ENCODE data around the gene ARMC7. TPM values are rescaled to one million over a fixed set of nuclear protein-coding genes. Genes with fewer than 3 reads are reported as not detected.

Gene ARMC7
- total RNA-seq, 1 experiment from 2014 or later, result 18.8 TPM

DNA sequence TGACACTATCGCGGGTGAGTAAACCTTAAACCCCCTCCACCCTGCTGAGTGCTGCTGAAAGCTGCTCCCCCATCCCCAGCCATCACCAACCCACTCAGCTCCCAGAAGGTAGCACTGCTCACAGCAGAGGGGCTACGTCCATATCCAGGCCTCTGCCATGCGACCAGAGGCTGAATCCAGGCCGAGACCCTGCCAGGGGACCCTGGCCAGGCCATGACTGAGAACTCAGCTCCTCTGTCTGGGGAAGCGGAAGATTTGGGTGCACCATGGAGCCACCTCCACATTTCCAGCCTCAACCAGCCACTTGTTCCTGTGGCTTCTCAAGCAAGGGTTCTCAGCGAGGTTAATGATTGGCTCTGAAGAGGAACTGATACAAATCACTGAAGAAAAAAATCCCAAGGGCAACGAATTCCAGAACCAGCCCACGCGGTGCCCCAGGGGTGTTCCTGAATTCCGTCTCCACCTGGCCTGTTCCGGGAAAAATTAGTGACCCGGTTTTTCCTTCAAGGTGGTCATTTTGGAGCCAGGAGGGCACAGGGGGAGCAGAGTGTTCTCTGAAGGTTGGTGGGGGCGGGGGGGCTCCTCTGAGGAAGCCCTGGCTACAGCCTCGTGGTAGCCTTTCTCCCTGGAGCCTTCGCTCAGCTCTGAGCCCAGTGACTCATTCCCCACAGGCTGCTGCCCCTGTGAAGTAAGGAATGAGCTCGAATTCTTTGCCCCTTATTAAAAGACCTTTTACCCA is 31.3 kb upstream of the ARMC7 start:
- DNase-seq (ENCODE audit: low spot score), result peak; percentile 81

DNA sequence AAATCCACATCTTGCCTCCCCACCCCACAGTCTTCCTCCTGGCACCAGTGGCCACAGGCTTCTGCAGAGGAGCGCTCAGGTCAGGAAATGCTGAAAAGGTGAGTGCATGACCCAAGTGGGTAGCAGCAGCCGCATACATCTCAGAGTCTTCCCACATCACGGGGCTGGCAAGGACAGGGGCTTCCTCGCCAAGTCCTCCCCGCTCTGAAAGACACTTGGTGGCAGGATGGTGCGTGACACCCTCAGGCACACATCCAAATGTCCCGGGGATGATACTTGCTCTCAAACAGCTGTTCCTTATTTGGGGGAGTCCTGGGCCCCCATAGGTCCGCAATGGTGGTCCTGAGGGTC is 30.8 kb upstream of the ARMC7 start:
- no peak for DNase-seq (ENCODE audit: low spot score)

DNA sequence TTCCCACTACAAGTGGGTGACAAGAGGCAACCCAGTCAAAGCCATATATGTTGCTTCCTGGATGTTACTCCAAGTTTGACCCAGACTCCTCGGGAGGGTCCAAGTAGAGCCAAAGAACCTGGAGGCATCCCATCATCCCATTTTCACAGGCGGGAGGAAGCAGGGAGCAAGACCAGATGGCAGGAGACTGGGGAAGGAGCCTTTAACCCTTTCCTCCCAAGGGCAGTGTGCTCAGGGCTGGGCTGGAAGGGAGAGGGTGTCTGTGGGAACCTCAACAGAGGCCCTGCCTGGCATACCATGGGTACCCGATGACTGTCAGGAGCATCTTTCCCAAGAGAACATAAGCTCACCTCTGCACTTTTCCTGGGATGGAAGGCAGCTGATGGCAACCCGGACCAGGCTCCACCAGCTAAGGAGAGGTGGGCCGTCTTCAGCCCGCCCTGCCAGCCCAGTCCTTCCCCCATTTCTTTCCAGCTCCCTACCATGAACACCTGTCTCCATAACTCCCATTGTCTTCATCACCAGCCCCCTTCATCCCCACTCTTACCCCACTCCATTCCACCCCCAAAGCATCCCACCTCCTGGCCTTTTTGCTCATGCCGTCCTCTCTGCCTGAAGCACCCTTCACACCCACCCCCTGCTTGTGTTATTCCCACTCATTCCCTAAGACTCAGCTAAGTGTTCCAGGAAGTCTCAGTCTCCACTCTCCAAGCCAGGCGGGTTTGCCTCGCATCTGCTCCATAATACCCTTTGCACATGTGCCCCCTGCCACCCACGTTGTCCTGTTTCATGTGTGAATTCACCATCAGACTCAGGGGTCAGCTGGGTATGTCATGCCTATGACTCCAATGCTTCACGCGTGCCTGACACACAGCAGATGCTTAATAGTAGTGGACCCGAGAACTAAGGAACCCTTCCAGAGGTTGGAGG is 27.9 kb upstream of the ARMC7 start:
- DNase-seq (ENCODE audit: low spot score), result no peak

DNA sequence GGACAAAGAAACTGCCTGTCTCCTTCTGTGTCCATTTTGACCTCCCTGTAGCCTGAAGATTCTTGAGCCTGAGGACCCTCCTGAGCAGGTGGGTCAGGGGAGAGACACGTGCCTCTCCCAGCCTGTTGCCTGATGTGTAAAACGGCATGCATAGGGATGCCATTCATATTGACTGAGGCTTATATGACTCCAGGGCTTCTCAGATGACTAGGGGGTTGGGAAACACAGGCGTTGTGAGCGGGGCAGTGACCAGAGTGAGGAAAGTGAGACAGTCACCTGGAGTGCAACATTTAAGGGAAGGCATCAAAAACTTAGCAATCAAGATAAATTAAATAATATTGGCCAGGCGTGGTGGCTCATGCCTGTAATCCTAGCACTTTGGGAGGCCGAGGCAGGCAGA is 27.1 kb upstream of the ARMC7 start:
- DNase-seq (ENCODE audit: low spot score), result no peak

DNA sequence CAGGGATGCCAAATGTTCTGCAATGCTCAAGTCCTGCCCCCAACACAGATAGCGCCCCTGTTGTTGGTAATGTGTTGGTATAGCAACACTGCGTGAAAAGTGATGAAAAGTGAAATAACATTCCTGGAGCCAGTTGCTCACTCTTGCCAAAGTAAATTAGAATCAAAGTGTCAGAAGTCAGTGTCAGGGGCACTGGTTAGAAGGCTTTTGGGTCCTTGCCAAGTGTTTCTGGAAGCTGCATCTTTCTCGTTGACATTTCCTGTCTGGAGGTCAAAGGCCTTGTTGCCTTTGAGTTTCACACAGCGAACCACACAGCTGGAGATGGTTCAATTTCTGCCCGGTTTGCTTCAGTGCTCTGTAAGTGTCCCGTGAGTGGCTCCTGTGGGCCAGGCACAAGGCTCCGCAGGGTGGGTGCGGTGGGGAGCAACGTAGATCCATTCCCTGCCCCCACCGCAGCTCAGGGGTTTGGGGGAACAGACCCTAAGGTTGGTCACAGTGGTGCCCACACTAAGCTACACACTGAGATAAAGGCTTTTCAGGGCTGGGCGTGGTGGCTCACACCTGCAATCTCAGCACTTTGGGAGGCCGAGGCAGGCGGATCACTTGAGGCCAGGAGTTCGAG is 25.6 kb upstream of the ARMC7 start:
- DNase-seq (ENCODE audit: low spot score), result peak; percentile 63

DNA sequence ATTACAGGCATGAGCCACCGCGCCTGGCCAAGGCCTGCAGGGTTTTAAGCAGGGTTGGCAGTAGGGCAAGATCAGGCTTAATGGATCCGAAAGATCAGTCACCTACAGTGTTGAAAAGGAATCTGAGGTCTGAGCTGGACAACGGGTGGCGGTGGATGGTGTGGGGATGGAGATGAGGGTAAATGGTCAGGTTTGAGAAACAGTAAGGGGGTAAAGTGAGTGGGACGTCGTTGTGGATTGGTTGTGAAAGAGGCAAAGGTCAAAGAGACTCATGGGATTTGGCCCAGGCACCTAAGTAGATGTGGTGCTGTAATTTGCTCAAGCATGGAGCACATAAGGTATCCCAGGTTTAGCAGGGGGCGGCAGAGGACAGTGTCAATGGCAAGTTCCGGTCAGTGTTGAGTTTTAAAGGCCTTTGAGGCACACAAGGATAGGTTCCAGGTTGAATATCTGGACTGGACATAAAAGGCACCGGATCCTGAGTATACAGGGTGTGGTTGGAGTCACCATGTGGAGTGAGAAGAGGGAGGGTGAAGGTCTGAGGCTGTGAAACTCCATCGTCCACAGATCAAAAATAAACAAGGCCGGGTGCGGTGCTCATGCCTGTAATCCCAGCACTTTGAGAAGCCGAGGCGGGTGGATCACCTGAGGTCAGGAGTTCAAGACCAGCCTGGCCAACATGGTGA is 23.1 kb upstream of the ARMC7 start:
- no peak for DNase-seq (ENCODE audit: low spot score)

DNA sequence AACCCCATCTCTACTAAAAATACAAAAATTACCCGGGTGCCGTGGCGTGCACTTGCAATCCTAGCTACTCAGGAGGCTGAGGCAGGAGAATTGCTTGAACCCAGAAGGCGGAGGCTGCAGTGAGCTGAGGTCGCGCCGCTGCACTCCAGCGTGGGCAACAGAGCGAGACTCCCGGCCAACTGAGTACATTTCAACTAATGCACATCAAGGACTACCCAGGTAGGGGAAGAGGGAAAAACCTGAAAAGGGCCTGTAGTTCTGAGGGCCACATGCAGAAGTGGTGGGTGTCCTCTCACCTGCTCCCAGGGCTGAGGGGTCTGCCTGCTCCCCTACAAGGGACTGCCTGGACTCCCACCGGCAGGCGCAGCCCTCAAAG is 22.6 kb upstream of the ARMC7 start:
- no peak for DNase-seq (ENCODE audit: low spot score)

DNA sequence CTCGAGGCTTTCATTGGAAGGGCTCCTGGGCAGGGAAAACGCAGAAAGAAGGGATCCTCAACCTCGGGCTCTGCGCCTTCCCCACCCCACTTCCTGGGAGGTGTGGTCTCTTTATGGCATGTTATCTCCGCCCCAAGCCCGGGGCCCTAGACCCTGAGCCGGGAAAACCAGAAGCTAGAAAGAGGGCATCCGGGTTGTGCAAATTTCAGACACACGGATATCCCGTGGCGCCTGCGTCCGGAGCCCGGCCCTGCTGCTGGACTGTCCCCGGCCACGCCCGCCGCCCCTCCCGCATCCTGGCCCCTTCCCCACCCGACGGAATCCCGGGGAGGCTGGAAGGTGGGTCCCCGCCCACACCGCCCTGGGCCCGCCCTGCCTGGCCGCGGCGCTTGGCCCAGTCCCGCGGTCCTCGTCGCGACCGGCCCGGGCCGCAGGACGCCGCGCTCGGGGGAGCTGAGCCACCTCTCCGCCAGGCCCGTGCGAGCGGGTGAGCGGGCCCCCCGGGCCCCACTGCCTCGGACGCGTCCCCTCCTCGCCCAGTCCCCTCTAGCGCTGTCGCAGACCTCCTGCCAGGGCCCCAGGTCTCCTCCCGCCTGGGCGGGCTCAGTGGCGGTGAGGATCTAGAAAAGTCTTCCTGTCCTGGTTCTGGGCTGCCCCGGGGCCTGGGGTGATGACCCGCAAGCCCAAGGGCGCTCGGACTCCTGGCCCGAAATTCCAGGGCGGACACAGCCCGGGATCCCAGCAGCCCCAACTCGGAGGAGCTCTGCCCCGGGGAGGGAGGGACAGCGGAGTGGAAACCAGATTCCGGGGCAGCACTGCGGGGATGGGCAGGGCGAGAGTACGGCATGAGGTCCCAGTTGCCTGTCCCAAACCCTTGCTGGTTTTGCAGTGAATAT is 22.0 kb upstream of the ARMC7 start, which contains the start of gene SLC16A5:
SLC16A5 (plus strand) TSS at position 397 of the 896 bp plus-strand sequence. CDS start 5,683 bp downstream, outside the sequence.
- peak; percentile 93 for DNase-seq (ENCODE audit: low spot score)

DNA sequence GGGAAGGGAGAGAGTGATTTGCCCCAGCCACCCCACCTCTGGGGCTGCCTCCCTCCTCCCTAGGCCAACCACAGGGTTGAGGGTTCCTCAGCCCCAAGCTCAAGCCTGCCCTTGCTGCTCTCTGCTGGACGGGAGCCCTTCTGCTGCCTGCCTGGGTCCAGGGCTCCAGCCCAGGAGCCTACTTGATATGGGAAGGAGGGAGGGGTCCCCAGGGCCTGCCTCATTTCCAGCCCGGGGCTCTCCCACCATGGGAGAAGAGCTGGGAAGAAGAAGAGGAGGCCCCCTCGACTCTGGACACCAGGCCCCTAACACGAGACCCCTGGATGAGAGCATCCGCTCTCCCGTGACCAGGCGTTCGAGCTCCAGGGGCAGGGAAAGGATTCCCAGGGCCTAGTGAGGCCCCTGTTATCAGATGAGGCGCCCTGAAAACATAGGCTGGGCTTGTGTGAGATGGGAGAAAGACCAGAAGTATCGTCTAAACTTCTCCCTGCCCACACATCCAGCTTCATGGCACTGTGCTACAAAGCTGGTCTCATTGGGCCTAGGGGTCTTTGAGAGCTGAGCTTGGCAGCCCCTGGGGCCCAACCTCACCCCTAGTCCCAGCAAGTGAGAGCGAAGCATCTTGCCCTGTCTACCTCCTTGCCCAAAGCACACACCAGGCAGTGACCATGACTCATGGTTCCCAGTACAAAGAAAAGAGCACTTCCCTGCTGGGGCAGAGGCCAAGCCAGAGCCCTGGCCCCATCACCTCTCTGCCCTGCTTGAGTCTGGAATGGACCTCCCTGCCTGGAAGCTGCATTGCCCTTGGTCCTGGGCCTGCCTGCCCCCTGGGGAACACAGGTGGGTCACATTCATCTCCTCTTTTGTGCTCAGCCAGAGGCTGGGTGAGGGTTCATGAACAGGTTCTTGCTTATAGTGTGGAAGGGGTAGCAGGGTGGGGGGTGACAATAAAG is 21.0 kb upstream of the ARMC7 start:
- DNase-seq (ENCODE audit: low spot score), result peak; percentile 73

DNA sequence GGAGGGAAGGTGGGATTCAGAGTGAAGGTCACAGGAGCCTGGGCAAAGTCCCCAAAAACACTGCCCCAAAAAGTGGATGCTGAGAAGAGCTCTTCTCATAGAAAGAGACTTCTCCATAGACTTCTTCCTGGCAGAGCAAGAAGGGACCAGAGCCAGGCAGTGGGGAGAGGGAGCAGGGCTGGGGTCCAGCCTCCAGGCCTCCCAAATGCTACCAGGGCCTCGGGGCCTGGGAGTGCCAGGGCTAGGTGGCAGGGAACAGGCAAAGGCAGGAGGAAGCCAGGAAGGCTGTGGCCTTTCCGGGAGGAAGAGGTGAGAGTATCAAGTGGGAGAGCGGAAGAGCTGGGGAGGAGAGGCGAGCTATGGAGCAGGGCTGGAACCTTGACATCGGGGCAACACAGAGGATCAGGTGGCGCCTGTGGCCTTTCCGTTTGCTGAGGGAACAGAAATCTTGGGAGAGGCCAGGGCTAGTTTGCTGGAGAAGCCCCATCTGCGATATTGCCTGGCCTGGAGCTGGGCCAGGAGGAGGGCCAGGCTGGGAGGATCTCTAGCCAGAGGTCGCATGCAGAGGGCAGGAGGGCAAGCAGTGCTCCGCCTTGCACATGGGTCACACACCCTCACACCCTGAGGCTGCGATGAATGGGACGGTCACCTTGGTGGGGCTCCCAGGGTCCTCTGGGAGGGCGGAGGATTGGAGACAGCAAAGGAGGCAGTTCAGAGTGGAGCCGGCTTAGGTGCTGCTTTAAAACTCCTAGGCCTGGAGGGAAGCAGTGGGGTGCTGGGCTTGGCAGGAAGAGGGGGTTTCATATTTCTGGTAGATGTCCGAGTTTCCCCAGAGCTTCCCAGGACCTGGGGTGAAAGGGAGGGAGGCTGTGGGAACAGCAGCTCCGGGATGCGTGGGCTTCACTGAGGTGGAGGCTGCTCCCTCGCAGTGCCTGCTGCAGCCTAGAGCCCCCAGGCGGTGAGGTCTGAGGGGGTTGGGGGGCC is 18.6 kb upstream of the ARMC7 start:
- peak; percentile 64 for DNase-seq (ENCODE audit: low spot score)

DNA sequence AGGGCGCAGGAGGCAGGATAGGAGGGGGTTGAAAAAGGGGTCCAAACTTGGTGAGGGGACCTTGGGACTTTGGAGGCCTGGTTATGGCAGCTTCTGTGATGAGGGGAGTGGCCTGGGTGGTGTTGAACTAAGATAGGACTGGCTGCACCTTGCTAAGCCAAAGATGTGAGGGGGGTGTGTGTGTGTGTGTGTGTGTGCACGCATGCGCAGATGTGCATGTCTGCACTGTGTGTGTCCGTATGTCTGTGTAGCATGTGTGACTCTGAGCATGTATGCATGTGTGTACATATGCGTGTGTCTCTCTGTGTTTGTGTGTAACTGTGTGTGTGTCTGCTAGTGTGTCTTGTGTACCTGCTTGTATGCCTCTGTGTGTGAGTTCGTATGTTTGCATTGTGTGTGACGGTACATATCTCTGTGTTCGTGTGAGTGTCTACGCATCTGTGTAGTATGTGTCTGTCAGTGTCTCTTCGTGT is 17.9 kb upstream of the ARMC7 start:
- DNase-seq (ENCODE audit: low spot score), result no peak

DNA sequence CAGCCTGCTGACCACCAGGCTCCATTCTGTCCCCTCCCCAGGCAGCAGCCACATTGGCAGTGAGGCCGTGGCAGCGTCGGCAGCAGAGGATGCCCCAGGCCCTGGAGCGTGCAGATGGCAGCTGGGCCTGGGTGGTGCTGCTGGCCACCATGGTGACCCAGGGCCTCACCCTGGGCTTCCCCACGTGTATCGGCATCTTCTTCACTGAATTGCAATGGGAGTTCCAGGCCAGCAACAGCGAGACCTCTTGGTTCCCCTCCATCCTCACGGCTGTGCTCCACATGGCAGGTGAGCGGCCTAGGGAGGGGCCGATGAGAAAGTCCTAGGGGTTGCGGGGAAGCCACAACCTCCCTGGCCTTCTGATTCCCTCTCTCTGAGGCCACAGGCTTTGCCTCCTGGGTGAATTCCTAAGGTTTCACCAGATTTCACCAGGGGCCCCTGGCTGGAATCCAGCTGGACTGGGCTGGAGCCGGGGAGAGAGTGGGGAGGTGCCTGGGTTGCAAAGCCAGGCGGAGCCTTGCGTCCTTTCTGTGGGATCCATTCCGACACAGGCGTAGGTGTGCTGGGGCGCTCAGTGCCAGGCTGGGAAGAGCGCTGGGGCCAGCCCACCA is 16.1 kb upstream of the ARMC7 start:
- peak; percentile 70 for DNase-seq (ENCODE audit: low spot score)

DNA sequence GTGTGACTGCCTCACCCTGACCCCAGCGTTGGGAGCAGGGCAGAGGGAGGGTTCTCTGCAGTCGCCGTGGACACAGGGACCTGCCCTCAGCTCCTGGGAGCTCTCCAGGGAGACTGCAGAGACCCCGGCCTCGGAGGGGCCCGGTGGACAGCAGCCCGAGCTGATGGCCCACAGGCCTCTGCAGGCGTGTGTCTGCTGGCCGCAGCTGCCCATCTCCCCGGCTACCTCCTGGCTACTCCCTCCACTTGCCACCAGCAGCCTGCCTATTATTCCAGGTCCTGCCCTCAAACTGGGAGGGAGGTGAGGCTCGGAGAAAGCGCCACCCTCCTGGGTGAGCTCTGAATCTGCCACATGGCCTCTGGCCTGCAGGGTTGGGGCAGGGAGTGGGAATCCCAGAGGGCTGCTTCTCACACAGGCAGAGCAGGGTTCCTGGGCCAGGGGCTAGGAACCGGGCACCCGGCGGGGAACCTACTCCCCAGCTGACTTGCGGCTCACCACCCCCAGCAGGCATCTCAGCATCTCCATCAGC is 14.8 kb upstream of the ARMC7 start:
- peak; percentile 89 for DNase-seq (ENCODE audit: low spot score)

DNA sequence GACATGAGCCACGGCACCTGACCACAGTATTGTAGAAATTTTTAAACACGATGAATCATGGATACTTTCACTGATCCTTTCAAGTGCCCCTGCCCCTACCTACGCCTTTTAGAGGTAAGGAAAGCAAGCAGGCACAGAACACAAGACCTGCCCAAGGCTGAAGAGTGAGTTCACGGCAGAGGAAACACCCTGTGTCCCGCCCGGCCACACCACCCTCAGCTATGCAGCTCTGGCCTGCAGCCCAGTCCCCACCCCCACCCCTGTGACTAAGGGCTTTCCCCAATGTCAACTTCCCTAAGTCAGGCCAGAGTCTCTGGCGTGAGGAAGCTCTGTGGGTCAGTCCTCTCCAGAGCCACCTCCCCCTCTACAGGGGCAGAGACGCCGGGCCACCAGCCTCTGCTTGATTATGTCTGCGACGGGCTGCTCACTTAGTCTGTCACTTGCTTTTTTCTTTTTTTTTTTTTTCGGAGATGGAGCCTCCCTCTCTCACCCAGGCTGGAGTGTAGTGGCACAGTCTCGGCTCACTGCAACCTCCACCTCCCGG is 13.6 kb upstream of the ARMC7 start:
- DNase-seq (ENCODE audit: low spot score), result peak; percentile 98

DNA sequence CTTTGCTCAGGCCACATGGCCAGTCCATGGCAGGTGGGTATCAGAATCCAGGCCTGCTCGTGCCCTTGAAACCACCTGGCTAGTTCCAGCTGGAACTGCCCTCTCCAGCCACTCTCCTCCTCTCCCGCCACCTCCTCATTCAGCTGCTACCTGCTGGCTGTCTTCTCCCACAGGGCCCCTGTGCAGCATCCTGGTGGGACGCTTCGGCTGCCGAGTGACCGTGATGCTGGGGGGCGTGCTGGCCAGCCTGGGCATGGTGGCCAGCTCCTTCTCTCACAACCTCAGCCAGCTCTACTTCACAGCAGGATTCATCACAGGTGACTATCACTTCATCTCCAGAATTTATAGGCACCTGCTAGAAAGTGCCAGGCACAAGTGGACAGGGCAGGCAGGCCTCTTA is 11.9 kb upstream of the ARMC7 start:
- no peak for DNase-seq (ENCODE audit: low spot score)

DNA sequence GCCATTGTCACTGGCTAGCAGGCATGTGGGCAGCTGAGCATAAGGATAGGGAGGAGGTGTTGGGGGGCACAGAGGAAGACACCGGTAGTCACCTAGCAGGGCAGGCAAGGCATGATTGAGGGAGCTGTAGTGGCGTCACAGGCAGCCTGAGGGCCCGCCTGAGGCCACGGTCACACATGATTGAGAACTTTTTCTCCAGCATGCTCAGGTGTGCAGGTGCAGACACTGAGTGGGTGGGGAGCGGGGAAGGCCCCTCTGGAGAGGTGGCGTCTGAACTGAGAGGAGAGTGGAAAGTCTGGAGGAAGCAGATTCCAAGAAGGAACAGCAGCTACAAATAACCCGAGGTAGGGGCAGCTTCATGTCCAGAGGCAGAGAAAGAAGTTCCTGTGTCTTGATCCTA is 10.9 kb upstream of the ARMC7 start:
- no peak for DNase-seq (ENCODE audit: low spot score)
